Activated T-cell treated with anti-CD3 and anti-CD28 coated beads for 1 hour (primary cell): ENCODE results near the gene MIER2.
"Not testable (repeated sequence)": the region's sequence is repeated elsewhere in the genome, so short reads cannot be mapped to it uniquely, and the experiment has no call there.

Experiments
- DNase-seq: peaks from one replicate; pipeline ENCODE4 v3.0.0-alpha.2; 2020; ENCODE audit warnings: low read depth

MIER2 gene

GRCh38 chr19:283395-283794 lies 61.2 kb downstream of the MIER2 start:
- DNase-seq: no peak

GRCh38 chr19:282501-282900 lies 62.1 kb downstream of the MIER2 start:
- no peak for DNase-seq

GRCh38 chr19:281992-282391 lies 62.6 kb downstream of the MIER2 start:
- DNase-seq: no peak

GRCh38 chr19:281156-281853 lies 63.3 kb downstream of the MIER2 start:
- DNase-seq: no peak

GRCh38 chr19:280541-281009 lies 64.0 kb downstream of the MIER2 start:
- no peak for DNase-seq

GRCh38 chr19:279656-280055 lies 64.9 kb downstream of the MIER2 start:
- no peak for DNase-seq

GRCh38 chr19:279231-279630 lies 65.4 kb downstream of the MIER2 start:
- no peak for DNase-seq

- DNase-seq: no peak
These were observed 66.9 kb downstream of the MIER2 start for GRCh38 chr19:277581-278165.

- DNase-seq: no peak
These were observed 67.5 kb downstream of the MIER2 start for GRCh38 chr19:277131-277530.

GRCh38 chr19:275958-276646 lies 68.5 kb downstream of the MIER2 start:
- no peak for DNase-seq

- DNase-seq: no peak
These were observed 69.6 kb downstream of the MIER2 start for GRCh38 chr19:275000-275399.

- DNase-seq: no peak
These were observed 71.2 kb downstream of the MIER2 start for GRCh38 chr19:273393-273792.

- DNase-seq: no peak
These were observed 72.7 kb downstream of the MIER2 start for GRCh38 chr19:271856-272255.

- DNase-seq: not testable (repeated sequence)
These were observed 73.8 kb downstream of the MIER2 start for GRCh38 chr19:270766-271318.

- DNase-seq: no peak
These were observed 75.4 kb downstream of the MIER2 start for GRCh38 chr19:269241-269640.

- DNase-seq: no peak
These were observed 82.5 kb downstream of the MIER2 start for GRCh38 chr19:262125-262524.

GRCh38 chr19:256804-257203 lies 87.8 kb downstream of the MIER2 start:
- not testable (repeated sequence) for DNase-seq
